K562 (cell line): ENCODE results near the gene ISOC1. TPM values are rescaled to one million over a fixed set of nuclear protein-coding genes. Genes with fewer than 3 reads are reported as not detected.

Experiments used
- ARID2 ChIP-seq: fragments of 450-650 bp; IDR thresholded peaks from 2 replicates; pipeline ENCODE4 v1.6.1; 2017; ENCODE audit warnings: antibody characterized with exemption, mild to moderate bottlenecking
- CUX1 ChIP-seq: fragments of 200-800 bp; sonication (Bioruptor generic); IDR thresholded peaks from 2 replicates; pipeline ENCODE4 v1.6.1; 2016; ENCODE audit warnings: missing genetic modification characterization, missing compliant biosample characterization
- HMGN3 ChIP-seq: IDR thresholded peaks from 2 replicates; pipeline ENCODE4 v1.6.1; 2011; ENCODE audit warnings: borderline replicate concordance, low read depth, mild to moderate bottlenecking, mixed read lengths, low read length; ENCODE audit not compliant: insufficient read length; ENCODE audit errors: extremely low read depth
- HNRNPL ChIP-seq: fragments of 200-400 bp; formaldehyde crosslinking; IDR thresholded peaks from 2 replicates; pipeline ENCODE4 v1.6.1; 2017; ENCODE audit warnings: low read depth, mild to moderate bottlenecking, low read length
- L3MBTL2 ChIP-seq: fragments of 450-650 bp; IDR thresholded peaks from 2 replicates; pipeline ENCODE4 v1.6.1; 2016; ENCODE audit warnings: mild to moderate bottlenecking, moderate library complexity
- LARP7 ChIP-seq: fragments of 450-650 bp; IDR thresholded peaks from 2 replicates; pipeline ENCODE4 v1.6.1; 2016
- MEIS2 ChIP-seq: fragments of 450-650 bp; IDR thresholded peaks from 2 replicates; pipeline ENCODE4 v1.6.1; 2014; ENCODE audit warnings: mild to moderate bottlenecking; ENCODE audit not compliant: partially characterized antibody
- MYC ChIP-seq, 2 experiments: fragments of 250-450 bp in 1 of 2; sonication (Bioruptor Pico) in 1 of 2; IDR thresholded peaks; 2 replicates each; pipeline versions ENCODE4 v1.5.1 to v1.6.1; 2012 to 2021; ENCODE audit warnings: low read depth in 2 of 2, borderline replicate concordance in 1 of 2, improper control_type of control experiment in 1 of 2, low read length in 1 of 2, mild to moderate bottlenecking in 1 of 2, moderate library complexity in 1 of 2
- PML ChIP-seq: IDR thresholded peaks from 2 replicates; pipeline ENCODE4 v1.6.1; 2012; ENCODE audit warnings: low read length, inconsistent platforms
- POLR2A ChIP-seq: fragments of 450-650 bp; conservative IDR thresholded peaks from 2 replicates; pipeline ENCODE4 v1.6.1; 2016
- PTBP1 ChIP-seq: fragments of 200-400 bp; formaldehyde crosslinking; IDR thresholded peaks from 2 replicates; pipeline ENCODE4 v1.6.1; 2017; ENCODE audit warnings: low read depth, low read length
- RAD21 ChIP-seq, 2 experiments: fragments of 250-450 bp in 1 of 2; fragments of 450-650 bp in 1 of 2; sonication (Bioruptor Pico) in 1 of 2; formaldehyde crosslinking in 1 of 2; IDR thresholded peaks in 1 of 2; conservative IDR thresholded peaks in 1 of 2; 2 replicates each; pipeline versions ENCODE4 v1.4.0 to v1.8.0; 2020 to 2022; ENCODE audit warnings: mild to moderate bottlenecking in 2 of 2, moderate library complexity in 1 of 2
- SMARCA4 ChIP-seq: fragments of 450-650 bp; IDR thresholded peaks from 2 replicates; pipeline ENCODE4 v1.6.1; 2016
- YY1 ChIP-seq, 3 experiments: IDR thresholded peaks; 2 replicates each; pipeline ENCODE4 v1.6.1; 2011; ENCODE audit warnings: low read length in 2 of 3, mild to moderate bottlenecking in 2 of 3, moderate library complexity in 2 of 3, borderline replicate concordance in 1 of 3, control low read depth in 1 of 3, low read depth in 1 of 3; ENCODE audit not compliant: insufficient read depth in 3 of 3, insufficient replicate concordance in 2 of 3, control insufficient read depth in 1 of 3, insufficient read length in 1 of 3; ENCODE audit errors: extremely low read depth in 1 of 3
- ZNF224 ChIP-seq: sonication (generic); formaldehyde crosslinking; IDR thresholded peaks from 2 replicates; pipeline ENCODE4 v1.8.0; 2022; ENCODE audit warnings: mild to moderate bottlenecking, missing genetic modification reagents
- ZNF830 ChIP-seq: fragments of 250-450 bp; sonication (Bioruptor Pico); IDR thresholded peaks from 2 replicates; pipeline ENCODE4 v1.5.0; 2021; ENCODE audit warnings: mild to moderate bottlenecking
- polyA plus RNA-seq, 8 experiments: library from polyadenylated mRNA; depleted of rRNA in 4 of 8; stranded (reverse) in 5 of 8; unstranded in 3 of 8; fragments of >200 nt; fragmentation: Nextera tagmentation in 2 of 8; fragmentation: Illumina TruSeq in 1 of 8; extraction: Ambion mirVana in 2 of 8; extraction: Trizol in 1 of 8; gene quantifications; 2 replicates each; pipeline versions ENCODE4 v1.2.1 to v1.2.3, GENCODE V29; 2011 to 2014; ENCODE audit warnings: inconsistent platforms in 1 of 8, missing spikeins in 1 of 8
- total RNA-seq, 7 experiments: library from RNA; depleted of rRNA in 6 of 7; stranded (reverse); fragments of >200 nt in 6 of 7; fragmentation: Illumina TruSeq in 2 of 7; extraction: Trizol in 2 of 7; gene quantifications; 2 replicates each; pipeline versions ENCODE4 v1.2.1 to v1.2.3, GENCODE V29; 2011 to 2021; ENCODE audit warnings: low replicate concordance in 1 of 7
- TF ChIP-seq, protein P1 (sequence below): sonication (generic); formaldehyde crosslinking; IDR thresholded peaks from 2 replicates; pipeline ENCODE4 v1.9.0; 2022; ENCODE audit warnings: mild to moderate bottlenecking, missing genetic modification reagents
- TF ChIP-seq, protein P2 (sequence below): fragments of 150-350 bp; conservative IDR thresholded peaks from 2 replicates; pipeline ENCODE4 v1.6.1; 2014; ENCODE audit warnings: low read length

ISOC1 gene
- total and polyA plus RNA-seq, 9 of the 15 experiments (the other 6 are each of a cell fraction or from before 2014, with no cell fraction given) = 14.0 to 67.9 (median 51.3) TPM

DNA sequence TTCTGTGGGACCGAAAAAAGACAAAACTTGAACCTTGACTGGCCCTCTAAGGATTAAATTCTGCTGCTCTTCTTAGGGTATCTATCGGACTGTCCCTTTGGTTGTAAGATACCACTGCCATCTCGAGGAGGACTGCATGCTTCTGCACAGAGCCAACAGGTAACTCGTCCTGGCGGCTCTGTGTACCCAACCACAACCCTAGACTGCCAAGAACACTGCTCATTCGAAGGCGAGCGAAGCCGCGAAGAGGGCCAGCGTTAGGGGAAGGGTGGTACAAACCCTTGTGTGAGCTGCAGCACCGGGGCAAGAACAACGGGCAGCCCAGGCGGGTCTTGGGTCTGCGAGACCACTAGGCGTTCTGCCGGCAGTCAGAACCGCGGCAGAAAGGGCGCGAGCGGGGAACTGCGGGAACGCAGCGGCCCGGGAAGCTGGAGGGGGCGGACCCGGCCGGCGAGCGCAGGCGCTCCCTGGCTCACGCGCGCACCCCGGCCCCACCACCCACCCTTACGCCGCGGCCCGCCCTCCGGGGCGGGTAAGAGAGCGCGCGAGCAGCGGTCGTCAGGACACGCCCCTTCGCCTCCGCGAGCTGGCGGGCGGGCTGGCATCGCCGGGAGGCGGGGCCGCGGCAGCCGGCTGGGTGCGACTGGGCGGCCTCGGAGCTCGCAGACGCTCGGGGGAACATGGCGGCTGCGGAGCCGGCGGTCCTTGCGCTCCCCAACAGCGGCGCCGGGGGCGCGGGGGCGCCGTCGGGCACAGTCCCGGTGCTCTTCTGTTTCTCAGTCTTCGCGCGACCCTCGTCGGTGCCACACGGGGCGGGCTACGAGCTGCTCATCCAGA lies at the start of gene ISOC1 (continued):
- TF ChIP-seq CUX1 = no peak
- TF ChIP-seq HNRNPL = no peak; the same call in 1 of the 2 replicates
- peak; percentile 18; the same call in 1 of the 2 replicates for TF ChIP-seq SMARCA4
- TF ChIP-seq HMGN3 = peak; percentile 82
- TF ChIP-seq, protein P1, sequence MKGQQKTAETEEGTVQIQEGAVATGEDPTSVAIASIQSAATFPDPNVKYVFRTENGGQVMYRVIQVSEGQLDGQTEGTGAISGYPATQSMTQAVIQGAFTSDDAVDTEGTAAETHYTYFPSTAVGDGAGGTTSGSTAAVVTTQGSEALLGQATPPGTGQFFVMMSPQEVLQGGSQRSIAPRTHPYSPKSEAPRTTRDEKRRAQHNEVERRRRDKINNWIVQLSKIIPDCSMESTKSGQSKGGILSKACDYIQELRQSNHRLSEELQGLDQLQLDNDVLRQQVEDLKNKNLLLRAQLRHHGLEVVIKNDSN = no peak
- no peak for TF ChIP-seq LARP7
- no peak for TF ChIP-seq PTBP1
- 0 out of 2 replicates have a peak, but pooled peaks have one; percentile 25 for TF ChIP-seq ZNF830 (CRISPR knock-in tag)
- peak; percentile 79 for TF ChIP-seq POLR2A
- TF ChIP-seq MYC (IDR thresholded peaks at IDR 0.05; ENCODE audit: low read depth, low read length) = peak; percentile 26
- TF ChIP-seq MYC (CRISPR knock-in tag; IDR thresholded peaks at IDR 0.05; ENCODE audit: borderline replicate concordance, low read depth) = 0 out of 2 replicates have a peak, but pooled peaks have one; percentile 26
- peak; percentile 63 for TF ChIP-seq MEIS2
- peak; percentile 92 for TF ChIP-seq L3MBTL2
- peak; percentile 48; the same call in 1 of the 2 replicates for TF ChIP-seq PML
- TF ChIP-seq ARID2 = 0 out of 2 replicates have a peak, but pooled peaks have one; percentile 47
- peak; percentile 59 to 66 for TF ChIP-seq RAD21 (CRISPR knock-in tag; conservative IDR thresholded peaks at IDR 0.05 in 1 of 2, IDR thresholded peaks at IDR 0.05 in 1 of 2)
- no peak for TF ChIP-seq ZNF224
- TF ChIP-seq, protein P2, sequence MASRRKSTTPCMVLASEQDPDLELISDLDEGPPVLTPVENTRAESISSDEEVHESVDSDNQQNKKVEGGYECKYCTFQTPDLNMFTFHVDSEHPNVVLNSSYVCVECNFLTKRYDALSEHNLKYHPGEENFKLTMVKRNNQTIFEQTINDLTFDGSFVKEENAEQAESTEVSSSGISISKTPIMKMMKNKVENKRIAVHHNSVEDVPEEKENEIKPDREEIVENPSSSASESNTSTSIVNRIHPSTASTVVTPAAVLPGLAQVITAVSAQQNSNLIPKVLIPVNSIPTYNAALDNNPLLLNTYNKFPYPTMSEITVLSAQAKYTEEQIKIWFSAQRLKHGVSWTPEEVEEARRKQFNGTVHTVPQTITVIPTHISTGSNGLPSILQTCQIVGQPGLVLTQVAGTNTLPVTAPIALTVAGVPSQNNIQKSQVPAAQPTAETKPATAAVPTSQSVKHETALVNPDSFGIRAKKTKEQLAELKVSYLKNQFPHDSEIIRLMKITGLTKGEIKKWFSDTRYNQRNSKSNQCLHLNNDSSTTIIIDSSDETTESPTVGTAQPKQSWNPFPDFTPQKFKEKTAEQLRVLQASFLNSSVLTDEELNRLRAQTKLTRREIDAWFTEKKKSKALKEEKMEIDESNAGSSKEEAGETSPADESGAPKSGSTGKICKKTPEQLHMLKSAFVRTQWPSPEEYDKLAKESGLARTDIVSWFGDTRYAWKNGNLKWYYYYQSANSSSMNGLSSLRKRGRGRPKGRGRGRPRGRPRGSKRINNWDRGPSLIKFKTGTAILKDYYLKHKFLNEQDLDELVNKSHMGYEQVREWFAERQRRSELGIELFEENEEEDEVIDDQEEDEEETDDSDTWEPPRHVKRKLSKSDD = 0 out of 2 replicates have a peak, but pooled peaks have one; percentile 8
- peak; percentile 54 to 93 (median 91) for TF ChIP-seq YY1 (IDR thresholded peaks at IDR 0.05; ENCODE audit: borderline replicate concordance in 1 of 3, control insufficient read depth in 1 of 3, extremely low read depth in 1 of 3, insufficient read depth in 3 of 3, insufficient read length in 1 of 3, insufficient replicate concordance in 2 of 3, low read depth in 1 of 3, low read length in 2 of 3)
